Measurements from ENCODE around the gene ANKRD11. TPM values are rescaled to one million over a fixed set of nuclear protein-coding genes. Genes with fewer than 3 reads are reported as not detected.
A peak's percentile ranks its signal among the peaks of the same experiment; 100 is the strongest.
"Not testable (repeated sequence)": the region's sequence is repeated elsewhere in the genome, so short reads cannot be mapped to it uniquely, and the experiment has no call there.

The ANKRD11 gene
- total RNA-seq, 1 experiment from 2014 or later: 34.4 TPM

DNA sequence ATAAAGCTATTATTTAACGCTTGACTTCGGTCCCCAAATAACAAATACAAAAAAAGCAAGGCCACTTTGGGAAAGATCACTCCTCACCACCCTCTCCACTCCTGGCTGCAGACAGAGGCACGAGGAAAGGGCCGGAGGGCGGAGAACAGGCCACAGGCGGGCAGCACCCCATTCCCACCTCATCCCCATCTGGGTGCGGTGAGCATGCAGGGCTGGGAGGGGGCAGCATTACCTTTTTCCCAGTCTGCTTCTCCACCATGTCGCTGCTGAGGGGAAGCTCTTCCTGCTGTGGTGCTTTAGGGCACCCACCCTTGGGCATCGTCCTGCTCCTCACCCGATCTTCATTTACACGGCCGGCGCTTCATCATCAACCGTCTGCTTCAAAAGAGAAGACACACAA is 173.7 kb downstream of the ANKRD11 start:
- DNase-seq (ENCODE audit: low spot score): no peak

GRCh38 chr16:89315791-89316581 is 174.4 kb downstream of the ANKRD11 start:
- peak; percentile 92 for DNase-seq (ENCODE audit: low spot score)

GRCh38 chr16:89315271-89315670 is 175.1 kb downstream of the ANKRD11 start:
- no peak for DNase-seq (ENCODE audit: low spot score)

GRCh38 chr16:89314854-89315253 is 175.5 kb downstream of the ANKRD11 start:
- DNase-seq (ENCODE audit: low spot score): no peak

GRCh38 chr16:89314357-89314756 is 176.0 kb downstream of the ANKRD11 start:
- DNase-seq (ENCODE audit: low spot score): no peak

GRCh38 chr16:89313583-89313982 is 176.8 kb downstream of the ANKRD11 start:
- no peak for DNase-seq (ENCODE audit: low spot score)

- no peak for DNase-seq (ENCODE audit: low spot score)
These were observed 177.6 kb downstream of the ANKRD11 start for GRCh38 chr16:89312598-89313299.

GRCh38 chr16:89312194-89312593 is 178.2 kb downstream of the ANKRD11 start:
- DNase-seq (ENCODE audit: low spot score): no peak

DNA sequence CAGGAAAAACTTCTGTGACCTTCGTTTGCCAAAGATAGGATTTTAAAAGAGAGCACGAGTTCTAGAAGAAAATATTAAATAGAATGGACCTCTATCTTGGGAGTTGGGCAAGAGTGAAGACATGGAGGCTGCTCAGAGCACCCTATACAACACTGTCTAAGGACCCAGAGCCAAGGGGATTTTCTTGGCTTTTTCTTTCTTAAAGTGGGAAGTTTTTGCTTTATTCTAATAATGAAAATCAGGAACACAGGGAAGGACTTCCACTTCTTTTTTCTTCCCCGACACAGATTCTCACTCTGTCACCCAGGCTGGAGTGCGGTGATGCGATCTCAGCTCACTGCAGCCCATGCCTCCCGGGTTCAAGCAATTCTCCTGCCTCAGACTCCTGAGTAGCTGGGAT is 178.7 kb downstream of the ANKRD11 start:
- no peak for DNase-seq (ENCODE audit: low spot score)

DNA sequence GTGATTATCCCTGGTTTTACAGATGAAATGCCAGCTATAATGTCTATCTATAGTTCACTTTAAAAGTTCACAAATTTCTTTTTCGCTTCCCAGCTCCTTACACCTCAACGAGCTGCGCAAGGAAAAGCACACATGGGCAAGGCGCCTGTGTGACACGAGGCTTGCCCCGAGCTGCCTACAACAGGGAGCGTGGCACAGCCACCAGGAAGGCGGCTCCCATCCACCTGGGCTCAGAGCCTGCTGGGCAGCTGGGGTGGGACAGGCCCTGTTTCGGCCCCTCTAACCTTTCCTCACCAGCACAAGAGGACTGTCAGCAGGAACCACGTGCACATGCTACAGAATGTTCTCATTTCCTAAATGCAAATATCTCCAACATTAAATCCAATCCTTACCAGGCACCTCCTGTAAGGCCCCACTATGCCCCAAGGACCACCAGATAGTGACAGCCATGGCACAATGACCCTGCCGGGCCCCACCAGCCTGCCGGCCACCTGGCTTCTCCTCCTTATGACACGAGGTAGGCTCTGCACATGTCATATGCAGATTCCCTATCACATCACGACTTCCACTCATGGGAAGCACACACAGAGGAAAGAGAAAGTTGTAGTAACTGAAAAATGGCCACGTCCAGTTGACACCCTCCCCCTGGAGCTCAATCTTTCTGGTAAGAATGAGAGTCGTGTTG is 180.8 kb downstream of the ANKRD11 start:
- no peak for DNase-seq (ENCODE audit: low spot score)

GRCh38 chr16:89308391-89309333 is 181.7 kb downstream of the ANKRD11 start:
- no peak for DNase-seq (ENCODE audit: low spot score)

GRCh38 chr16:89307421-89307805 is 182.9 kb downstream of the ANKRD11 start:
- no peak for DNase-seq (ENCODE audit: low spot score)

- not testable (repeated sequence) for DNase-seq (ENCODE audit: low spot score)
These were observed 183.6 kb downstream of the ANKRD11 start for GRCh38 chr16:89306457-89307420.

DNA sequence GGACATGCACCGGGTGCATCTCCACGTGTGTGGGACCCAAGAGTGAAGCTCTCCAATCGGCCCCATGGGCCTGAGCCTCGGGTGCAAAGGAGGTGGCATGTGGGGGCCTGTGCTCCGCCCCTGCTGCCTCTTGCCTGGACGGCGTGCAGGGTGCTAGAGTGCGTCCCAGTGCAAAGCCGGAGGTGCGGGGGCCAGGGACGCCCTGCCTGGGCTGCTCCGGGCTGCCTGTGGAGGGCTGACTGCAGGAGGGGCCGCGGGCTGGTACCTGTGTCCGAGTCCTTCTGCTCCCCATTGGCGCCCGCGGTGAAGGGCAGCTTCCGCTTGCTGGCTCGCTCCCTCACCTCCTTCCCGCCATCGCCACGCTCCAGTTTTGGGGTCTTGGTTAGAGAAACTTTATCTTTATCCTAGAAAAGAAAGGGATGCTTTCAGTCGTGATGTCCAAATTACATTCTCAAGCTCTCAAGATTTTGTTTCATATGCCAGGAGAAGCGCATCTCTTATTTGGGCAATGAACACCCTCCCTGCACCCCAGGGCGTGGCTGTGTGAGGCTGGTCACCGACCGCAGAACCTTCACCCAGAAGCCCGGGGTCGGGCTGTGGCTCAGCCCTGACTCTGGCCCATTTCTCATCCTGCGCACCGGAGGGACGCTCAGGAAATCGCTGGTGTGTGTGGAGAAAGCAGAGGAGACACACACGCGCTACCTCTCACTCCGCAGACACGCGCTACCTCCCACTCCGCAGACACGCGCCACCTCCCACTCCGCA is 185.2 kb downstream of the ANKRD11 start:
- DNase-seq (ENCODE audit: low spot score): no peak

DNA sequence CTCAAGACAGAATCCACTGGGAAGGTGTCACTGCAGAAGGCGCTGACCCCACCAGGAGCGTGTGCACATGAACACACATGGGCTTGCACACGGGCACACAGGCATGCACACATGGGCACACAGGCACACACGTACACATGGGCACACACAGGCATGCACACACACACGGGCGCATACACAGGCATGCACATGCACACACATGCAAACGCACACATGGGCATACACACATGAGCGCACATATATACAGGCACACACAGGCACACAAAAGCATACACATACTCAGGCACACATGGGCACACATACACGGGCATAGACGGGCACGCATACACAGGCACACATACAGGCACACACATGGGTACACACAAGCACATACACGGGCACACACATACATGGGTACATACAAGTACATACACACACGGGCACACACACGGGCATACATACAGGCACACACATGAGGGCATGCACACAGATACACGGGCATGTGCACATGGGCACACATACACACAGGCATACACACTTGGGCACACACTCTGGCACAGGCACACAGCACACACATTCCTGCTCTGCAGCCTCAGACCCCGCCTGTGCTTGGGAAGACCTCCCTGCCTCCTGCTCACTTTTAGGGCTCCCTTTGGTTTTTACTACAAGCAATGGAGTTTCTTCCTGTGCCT is 186.0 kb downstream of the ANKRD11 start:
- no peak for DNase-seq (ENCODE audit: low spot score)

GRCh38 chr16:89303617-89304016 is 186.7 kb downstream of the ANKRD11 start:
- no peak for DNase-seq (ENCODE audit: low spot score)

DNA sequence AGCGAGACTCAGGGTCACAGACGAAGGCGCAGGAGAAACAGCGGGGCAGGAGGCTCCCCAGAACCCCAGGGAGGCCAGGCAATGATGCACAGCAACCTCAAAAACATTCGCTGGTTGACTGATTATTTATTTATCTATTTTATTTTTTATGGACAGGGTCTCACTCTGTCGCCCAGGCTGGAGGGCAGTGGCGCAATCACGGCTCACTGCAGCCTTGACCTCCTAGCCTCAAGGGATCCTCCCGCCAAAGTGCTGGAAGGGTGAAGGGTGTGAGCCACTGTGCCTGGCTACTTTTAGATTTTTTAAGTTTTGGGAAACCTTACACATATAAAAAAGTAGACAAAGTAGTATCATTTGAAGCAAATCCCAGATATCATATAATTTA is 189.4 kb downstream of the ANKRD11 start:
- no peak for DNase-seq (ENCODE audit: low spot score)

DNA sequence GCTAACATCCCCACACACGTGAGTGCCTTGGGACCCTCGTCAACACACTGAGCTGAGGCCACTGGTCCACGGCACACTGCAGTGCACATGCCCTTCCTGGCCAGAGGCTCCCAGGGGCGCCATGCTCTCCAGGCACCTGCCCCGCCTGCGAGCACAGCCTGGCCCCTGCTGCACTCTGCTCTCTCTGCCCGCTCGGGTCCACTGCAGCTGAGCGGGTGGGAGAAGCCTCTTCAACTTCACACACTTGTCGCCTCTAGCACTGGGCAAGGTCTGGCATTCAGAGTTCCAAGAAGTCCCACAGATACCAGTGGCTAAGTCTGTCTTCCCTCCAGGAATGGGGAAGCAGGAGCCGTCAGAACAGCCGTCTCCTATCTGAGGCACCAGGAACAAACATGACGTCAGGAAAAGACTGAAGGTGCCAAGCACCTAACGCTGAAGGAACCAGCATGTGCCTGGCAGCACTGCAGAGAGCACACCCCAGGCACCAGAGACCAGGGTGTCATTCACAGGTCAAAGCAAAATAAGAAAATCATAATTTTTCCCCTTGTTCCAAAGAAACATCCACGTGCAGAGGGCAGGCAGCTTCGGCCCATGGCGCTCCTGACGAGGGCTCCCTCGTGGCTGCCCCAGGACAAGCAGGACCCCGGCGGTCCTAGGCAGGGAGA is 189.9 kb downstream of the ANKRD11 start:
- DNase-seq (ENCODE audit: low spot score): no peak
